Left lung (tissue), 10 donors: ENCODE measurements around the gene NCOA7. TPM values are rescaled to one million over a fixed set of nuclear protein-coding genes. Genes with fewer than 3 reads are reported as not detected.
A peak's percentile ranks its signal among the peaks of the same experiment; 100 is the strongest.

Experiments used
- ATAC-seq: fragments of 200-7000 bp; cut with Tn5 transposase; one replicate; pipeline ENCODE4 v1.9.1; 2020; ENCODE audit warnings: moderate library complexity
- DNase-seq, 4 donors: peaks; one replicate each; pipeline ENCODE4 v3.0.0-alpha.2; 2013 to 2020
- H3K27ac ChIP-seq, 2 donors: fragments of 200-600 bp; sonication (generic) in 1 of 2; one replicate each; pipeline versions ENCODE4 v1.5.0 to v1.8.0; 2020 to 2021
- H3K27me3 ChIP-seq, 2 donors: fragments of 200-600 bp; sonication (generic) in 1 of 2; one replicate each; pipeline versions ENCODE4 v1.5.0 to v1.8.0; 2020 to 2021
- H3K36me3 ChIP-seq, 2 donors: fragments of 200-600 bp; sonication (generic) in 1 of 2; one replicate each; pipeline versions ENCODE4 v1.5.0 to v1.8.0; 2020 to 2021
- H3K4me1 ChIP-seq, 2 donors: fragments of 200-600 bp; one replicate each; pipeline ENCODE4 v1.8.0; 2021
- H3K4me3 ChIP-seq, 2 donors: fragments of 200-600 bp; sonication (generic) in 1 of 2; one replicate each; pipeline versions ENCODE4 v1.5.0 to v1.8.0; 2020 to 2021; ENCODE audit warnings: mild to moderate bottlenecking in 1 of 2
- H3K9me3 ChIP-seq, 2 donors: fragments of 200-600 bp; sonication (generic) in 1 of 2; one replicate each; pipeline versions ENCODE4 v1.5.0 to v1.8.0; 2020 to 2021
- intact Hi-C, 2 donors: fragments of 100-400 bp; cut with DNase I; formaldehyde crosslinking; loops; one replicate each; pipeline versions ENCODE4 v1.11.2 to v1.14.2; 2022
- polyA plus RNA-seq, 6 donors: library from polyadenylated mRNA; unstranded; fragments of 120-200 nt; gene quantifications; one replicate each; pipeline ENCODE4 v1.2.1, GENCODE V29; 2013; ENCODE audit not compliant: insufficient read length in 6 of 6
- total RNA-seq, 2 donors: library from RNA; stranded (reverse); fragmentation: NEBNext Ultra II Directional; extraction: Animal tissue kit (Norgen Biotek cat#: 25700); gene quantifications; one replicate each; pipeline ENCODE4 v1.2.1, GENCODE V29; 2021
- TF ChIP-seq, protein P1 (sequence below), 2 donors: fragments of 200-600 bp; sonication (generic) in 1 of 2; IDR thresholded peaks; one replicate each; pipeline versions ENCODE4 v1.5.0 to v1.8.0; 2021; ENCODE audit warnings: antibody characterized with exemption in 2 of 2
- donor health status: DM: no; HTN: yes; CAD: no.
- donor health status: DM: no; HTN: no; CAD: no.

Gene NCOA7
- total and polyA plus RNA-seq, 8 donors = 16.1 to 94.3 (median 18.3) TPM

- peak; percentile 72 for ATAC-seq
- H3K4me1 ChIP-seq = peaks cover 26 to 29% of the 10 kb centered on the region in 2 donors
Observed at GRCh38 chr6:125810445-125810844, 19.7 kb downstream of the NCOA7 start.

DNA sequence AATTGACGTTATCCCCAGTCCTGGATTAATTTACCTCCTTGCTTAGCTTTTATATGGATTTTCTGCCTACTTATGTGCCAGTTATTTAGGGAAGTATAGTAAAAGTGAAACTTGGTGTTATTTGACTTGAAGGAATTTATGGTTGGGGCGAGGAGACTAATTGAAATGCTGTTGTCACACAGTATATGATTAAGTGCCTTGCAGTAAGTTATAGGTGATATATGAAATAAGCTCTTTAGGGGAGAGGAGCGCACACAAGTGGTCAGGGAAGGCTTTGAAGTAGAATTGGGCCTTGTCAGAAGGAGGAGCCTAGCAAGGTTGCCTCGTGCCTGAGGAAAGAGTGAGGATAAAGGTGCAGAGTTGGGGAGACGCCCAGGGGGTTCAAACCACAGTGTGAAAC lies 20.5 kb downstream of the NCOA7 start:
- intact Hi-C loops = no loop called here
- peaks cover 31 to 32% of the 10 kb centered on the region in 2 donors for H3K4me1 ChIP-seq
- no peak overlapping the region for H3K27ac ChIP-seq
- no peak for DNase-seq
- no peaks in the 10 kb centered on the region for H3K36me3 ChIP-seq
- TF ChIP-seq, protein P1, sequence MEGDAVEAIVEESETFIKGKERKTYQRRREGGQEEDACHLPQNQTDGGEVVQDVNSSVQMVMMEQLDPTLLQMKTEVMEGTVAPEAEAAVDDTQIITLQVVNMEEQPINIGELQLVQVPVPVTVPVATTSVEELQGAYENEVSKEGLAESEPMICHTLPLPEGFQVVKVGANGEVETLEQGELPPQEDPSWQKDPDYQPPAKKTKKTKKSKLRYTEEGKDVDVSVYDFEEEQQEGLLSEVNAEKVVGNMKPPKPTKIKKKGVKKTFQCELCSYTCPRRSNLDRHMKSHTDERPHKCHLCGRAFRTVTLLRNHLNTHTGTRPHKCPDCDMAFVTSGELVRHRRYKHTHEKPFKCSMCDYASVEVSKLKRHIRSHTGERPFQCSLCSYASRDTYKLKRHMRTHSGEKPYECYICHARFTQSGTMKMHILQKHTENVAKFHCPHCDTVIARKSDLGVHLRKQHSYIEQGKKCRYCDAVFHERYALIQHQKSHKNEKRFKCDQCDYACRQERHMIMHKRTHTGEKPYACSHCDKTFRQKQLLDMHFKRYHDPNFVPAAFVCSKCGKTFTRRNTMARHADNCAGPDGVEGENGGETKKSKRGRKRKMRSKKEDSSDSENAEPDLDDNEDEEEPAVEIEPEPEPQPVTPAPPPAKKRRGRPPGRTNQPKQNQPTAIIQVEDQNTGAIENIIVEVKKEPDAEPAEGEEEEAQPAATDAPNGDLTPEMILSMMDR (IDR thresholded peaks at IDR 0.05) = no peak
- H3K9me3 ChIP-seq = no peaks in the 10 kb centered on the region
- no peaks in the 10 kb centered on the region for H3K27me3 ChIP-seq
- H3K4me3 ChIP-seq = no peak overlapping the region
- no peak for ATAC-seq

More at GRCh38 chr6:125810445-125810844, 19.7 kb downstream of the NCOA7 start:
- no peak overlapping the region for H3K27ac ChIP-seq
- no peaks in the 10 kb centered on the region for H3K36me3 ChIP-seq
- DNase-seq = no peak
- intact Hi-C loops = no loop called here
- no peaks in the 10 kb centered on the region for H3K9me3 ChIP-seq
- no peak overlapping the region for H3K4me3 ChIP-seq
- TF ChIP-seq, protein P1 (IDR thresholded peaks at IDR 0.05) = no peak
- H3K27me3 ChIP-seq = no peaks in the 10 kb centered on the region

DNA sequence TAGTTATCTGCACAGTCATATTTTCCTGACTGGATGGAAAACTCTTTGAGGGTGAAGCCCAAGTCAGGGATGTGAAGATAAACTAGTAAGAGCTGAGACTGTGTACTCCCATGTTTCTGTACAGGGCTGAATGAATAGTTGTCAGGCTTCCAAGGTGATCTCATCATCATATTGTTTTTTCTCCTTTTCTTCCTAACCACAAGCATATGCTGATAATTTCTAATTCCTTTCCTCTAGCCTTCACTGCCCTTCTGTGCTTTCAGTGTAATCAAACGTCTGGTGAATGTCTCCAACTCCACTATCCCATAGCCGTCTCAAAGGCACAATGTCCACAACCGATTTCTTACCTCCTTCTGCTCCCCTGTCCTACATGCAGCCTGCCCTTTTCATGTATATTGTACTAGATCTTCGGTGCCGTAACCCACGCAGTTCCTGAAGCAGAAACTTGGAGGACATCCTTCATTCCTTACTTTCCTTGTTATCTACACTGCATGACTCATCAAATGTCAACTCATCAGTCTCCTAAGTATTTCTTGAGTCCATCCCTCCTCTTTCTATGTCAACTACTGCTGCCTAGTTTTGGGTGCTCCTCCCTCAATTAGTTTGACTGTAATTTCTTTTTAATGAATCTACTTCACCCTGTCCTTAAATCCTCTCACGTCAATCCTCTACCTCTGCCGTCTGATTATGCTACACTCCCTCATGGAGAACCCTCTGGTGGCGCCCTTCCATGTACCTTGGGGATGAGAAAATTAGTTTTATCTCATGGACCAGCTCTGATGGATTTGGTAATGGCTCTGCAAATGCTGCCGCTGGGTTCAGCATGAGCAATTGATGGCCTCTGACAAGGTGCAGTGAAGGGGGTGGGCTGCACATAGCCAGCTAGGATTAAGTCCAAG lies 21.9 kb downstream of the NCOA7 start:
- Histone ChIP-seq H3K27me3 (no peaks in the 10 kb centered on the region), H3K27ac (peak overlapping the region; percentile 42 to 63), H3K36me3 (peaks cover 0 to 4% of the 10 kb centered on the region in 2 donors), H3K9me3 (no peaks in the 10 kb centered on the region), H3K4me1 (peaks cover 31 to 40% of the 10 kb centered on the region in 2 donors), H3K4me3 (no peak overlapping the region)
- intact Hi-C loops = no loop called here
- TF ChIP-seq, protein P1 (IDR thresholded peaks at IDR 0.05) = no peak
- ATAC-seq (peak; percentile 54), DNase-seq (no peak)

DNA sequence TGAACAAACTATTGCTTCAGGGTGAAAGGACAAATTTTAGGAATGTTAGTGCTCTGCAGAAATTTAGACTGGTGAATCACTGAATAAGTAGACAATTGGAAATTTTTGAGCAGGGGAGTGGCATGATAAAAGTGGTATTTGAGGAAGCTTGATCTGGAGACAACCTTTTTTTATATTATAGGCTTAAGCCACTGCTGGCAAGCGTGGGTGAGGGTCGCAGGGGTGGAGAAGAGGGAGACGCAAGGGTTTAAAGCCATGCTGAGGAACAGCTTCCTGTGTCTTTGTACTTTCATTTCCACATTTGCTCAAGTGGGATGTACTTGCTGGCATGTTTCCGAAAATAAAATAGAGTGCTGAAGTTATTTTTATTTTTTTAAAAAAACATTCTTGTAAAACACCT lies 23.7 kb downstream of the NCOA7 start:
- H3K9me3 ChIP-seq = no peaks in the 10 kb centered on the region
- peaks cover 0 to 4% of the 10 kb centered on the region in 2 donors for H3K36me3 ChIP-seq
- DNase-seq (no peak), ATAC-seq (no peak)
- no peaks in the 10 kb centered on the region for H3K27me3 ChIP-seq
- H3K4me1 ChIP-seq = peaks cover 42 to 55% of the 10 kb centered on the region in 2 donors
- peak overlapping the region; percentile 9 to 50 for H3K27ac ChIP-seq
- no peak overlapping the region for H3K4me3 ChIP-seq
- TF ChIP-seq, protein P1 (IDR thresholded peaks at IDR 0.05) = no peak
- intact Hi-C loops = no loop called here

GRCh38 chr6:125815080-125815910 lies 24.5 kb downstream of the NCOA7 start:
- peak in 2 of 4 donors; percentile 27 to 41 for DNase-seq
- peaks cover 0 to 9% of the 10 kb centered on the region in 2 donors for H3K36me3 ChIP-seq
- TF ChIP-seq, protein P1 (IDR thresholded peaks at IDR 0.05) = no peak
- no peak for ATAC-seq
- H3K4me1 ChIP-seq = peaks cover 42 to 56% of the 10 kb centered on the region in 2 donors
- H3K9me3 ChIP-seq = no peaks in the 10 kb centered on the region
- H3K4me3 ChIP-seq = no peak overlapping the region
- intact Hi-C loops = no loop called here
- peak overlapping the region; percentile 9 to 50 for H3K27ac ChIP-seq
- H3K27me3 ChIP-seq = no peaks in the 10 kb centered on the region
